ENCODE data around the gene ATRNL1.

DNA sequence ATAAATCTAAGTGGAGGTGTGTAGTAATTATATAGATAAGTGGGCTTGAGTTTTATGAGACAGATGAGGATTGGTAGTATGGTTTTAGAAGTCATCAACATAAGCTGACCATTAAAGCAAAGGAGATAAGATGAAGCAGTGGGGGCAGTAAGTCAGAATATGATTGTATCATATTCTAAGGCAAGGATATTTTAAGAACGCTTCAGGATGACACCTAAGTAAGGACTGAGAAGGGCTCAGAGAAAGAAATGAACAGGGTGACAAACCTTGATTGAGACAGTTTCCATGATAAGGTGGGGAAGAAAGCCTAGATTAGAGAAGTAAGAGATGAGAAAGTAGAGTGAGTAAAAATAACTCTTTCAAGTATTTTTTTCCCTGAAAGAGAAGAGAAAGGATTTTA is 567.2 kb downstream of the ATRNL1 start:
- TF ChIP-seq, protein P1, sequence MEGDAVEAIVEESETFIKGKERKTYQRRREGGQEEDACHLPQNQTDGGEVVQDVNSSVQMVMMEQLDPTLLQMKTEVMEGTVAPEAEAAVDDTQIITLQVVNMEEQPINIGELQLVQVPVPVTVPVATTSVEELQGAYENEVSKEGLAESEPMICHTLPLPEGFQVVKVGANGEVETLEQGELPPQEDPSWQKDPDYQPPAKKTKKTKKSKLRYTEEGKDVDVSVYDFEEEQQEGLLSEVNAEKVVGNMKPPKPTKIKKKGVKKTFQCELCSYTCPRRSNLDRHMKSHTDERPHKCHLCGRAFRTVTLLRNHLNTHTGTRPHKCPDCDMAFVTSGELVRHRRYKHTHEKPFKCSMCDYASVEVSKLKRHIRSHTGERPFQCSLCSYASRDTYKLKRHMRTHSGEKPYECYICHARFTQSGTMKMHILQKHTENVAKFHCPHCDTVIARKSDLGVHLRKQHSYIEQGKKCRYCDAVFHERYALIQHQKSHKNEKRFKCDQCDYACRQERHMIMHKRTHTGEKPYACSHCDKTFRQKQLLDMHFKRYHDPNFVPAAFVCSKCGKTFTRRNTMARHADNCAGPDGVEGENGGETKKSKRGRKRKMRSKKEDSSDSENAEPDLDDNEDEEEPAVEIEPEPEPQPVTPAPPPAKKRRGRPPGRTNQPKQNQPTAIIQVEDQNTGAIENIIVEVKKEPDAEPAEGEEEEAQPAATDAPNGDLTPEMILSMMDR (IDR thresholded peaks at IDR 0.05): no peak
- TF ChIP-seq POLR2A (IDR thresholded peaks at IDR 0.05): no peak
